ENCODE measurements around the gene LIPG. TPM values are rescaled to one million over a fixed set of nuclear protein-coding genes. Genes with fewer than 3 reads are reported as not detected.

The LIPG gene
- total RNA-seq, 1 donor from 2014 or later, result 21.3 TPM

DNA sequence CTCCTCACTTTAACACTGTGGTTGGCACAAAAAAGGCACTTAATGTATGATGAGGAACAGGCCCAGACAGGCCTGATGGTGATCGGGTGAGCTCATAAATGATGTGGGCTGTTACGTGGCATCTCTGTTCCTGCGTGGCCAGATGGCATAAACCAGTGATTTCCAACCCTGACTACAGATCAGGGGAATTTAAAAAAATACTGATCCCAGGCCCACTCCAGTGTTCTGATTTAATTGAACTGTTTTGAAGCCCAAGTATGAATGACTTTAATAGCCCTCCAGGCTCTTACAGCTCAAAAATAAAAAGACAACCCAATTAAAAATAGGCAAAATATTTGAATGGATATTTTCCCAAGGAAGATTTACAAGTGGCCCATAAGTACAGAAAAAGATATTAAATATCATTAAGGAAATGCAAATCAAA lies 48.2 kb downstream of the LIPG start:
- DNase-seq (ENCODE audit: low read depth, low spot score), result no peak

DNA sequence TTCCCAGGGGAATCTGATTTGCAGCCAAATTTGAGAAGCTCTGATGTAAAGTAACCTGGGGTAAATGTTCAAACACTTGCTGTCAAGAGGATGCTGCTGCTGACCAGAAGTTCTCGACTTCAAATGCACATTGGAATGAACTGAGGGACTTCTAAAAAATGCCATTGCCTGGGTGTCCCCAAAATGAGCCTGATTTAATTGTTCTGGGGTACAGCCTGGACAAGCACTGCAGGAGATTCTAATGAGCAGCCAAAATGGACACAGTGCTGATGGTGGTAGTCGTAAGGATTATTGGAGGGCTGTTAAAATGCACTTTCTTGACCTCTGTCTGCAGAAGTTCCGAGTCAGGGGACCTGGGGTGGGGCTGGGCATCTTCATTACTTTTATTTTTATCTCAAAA lies 49.5 kb downstream of the LIPG start:
- no peak for DNase-seq (ENCODE audit: low read depth, low spot score)

DNA sequence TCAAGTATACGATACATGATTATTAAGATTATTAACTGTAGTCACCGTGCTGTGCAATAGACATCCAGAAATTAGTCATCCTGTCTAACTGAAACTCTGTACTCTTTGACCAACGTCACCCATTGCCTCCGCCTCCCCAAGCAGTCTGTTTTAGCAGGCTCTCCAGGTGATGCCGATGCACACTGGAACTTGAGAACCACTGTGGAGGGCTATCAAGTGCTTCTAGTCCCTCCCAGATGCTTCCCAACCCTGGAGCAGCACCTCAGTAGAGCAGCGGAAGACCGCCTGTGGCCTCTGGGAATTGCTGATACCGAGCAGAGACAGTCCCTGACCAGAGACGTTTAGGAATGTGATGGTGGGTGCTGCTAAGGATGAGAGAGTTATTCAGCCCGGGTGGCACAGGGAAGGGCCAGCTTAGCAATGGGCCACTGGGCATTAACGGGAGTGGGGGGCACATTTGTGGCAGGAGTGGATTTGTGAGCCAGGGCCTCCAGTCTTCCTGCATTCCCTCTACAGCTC lies 50.7 kb downstream of the LIPG start:
- no peak for DNase-seq (ENCODE audit: low read depth, low spot score)

DNA sequence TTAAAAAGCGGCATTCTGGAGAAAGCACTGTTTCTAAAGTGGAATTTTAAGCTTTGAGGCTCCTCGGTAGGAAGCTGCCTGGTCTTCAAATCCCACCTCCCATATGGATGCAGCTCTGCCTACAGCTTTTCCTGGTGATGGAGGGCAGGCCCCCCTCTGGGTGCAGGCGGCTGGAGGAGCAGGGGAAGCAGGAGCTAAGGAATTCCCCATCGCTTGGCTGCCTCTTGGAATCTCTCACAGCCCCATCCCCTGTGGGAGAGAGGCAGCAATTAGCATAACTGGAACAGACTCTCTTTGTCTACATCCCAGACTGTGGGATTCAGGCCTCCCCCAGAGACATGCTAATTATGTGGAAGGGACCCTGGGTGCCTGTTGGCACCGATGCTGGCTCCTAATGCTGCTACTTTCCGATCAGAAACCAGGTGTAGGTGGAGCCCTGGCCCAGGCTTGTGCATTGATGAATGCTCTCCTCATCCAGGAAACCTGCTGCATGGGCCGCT lies 51.3 kb downstream of the LIPG start:
- DNase-seq (ENCODE audit: low read depth, low spot score), result no peak

DNA sequence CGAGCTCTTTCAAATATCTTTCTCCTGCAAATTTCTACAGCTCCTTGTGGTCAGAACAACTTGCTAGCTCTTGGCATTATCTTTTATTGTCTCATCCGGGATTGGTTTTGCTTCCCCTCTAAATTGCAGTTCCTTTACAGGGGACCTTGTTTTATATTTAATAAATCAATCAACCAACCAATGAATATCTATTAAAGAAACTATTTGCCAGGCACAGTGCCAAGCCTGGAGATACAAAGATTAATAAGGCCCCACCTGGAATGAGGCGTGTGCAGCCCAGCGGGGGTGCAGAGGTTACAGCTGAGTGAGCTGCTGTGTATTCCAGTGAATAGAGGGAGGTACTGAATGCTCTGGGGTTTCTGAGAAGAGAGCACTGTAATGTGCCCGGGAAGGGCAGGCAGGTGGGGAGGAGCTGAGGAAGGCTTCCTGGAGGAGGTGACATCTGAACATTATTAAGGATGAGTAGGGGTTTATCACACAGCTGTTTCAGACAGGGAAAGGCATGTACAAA lies 51.8 kb downstream of the LIPG start:
- DNase-seq (ENCODE audit: low read depth, low spot score), result no peak

DNA sequence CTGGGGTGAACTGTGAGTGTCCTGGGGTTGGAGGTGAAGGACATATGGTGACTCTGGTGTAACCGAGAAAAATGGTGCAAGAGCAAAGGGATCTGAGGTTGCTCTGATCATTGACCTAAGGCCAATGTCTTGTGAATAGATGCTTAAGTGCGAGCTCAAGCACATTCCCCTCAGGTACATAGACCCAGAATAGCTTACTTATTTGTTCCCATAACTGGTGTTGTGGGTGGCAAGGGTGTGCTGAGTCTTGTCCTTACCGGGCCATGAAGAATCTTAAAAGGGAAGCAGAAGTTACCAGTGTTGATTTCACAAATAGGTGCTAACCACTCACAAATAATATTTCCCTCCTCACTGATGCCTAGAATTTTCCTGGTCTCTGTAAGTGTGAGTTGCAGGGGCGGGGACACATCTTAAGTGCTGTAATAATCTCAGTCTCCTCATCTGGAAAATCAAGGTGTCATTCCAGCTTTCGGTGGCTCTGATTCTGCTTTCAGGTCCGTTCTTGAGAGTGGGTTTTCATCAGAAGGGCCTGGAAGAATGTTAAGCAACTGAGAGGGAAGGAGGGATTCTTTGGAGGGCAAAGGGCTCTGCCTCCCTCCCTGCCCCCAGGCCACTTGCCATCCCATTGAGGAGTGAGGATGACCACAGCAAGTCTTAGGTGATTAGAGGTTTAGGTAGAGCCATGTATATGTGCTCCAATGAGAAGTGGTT lies 54.9 kb downstream of the LIPG start:
- DNase-seq (ENCODE audit: low read depth, low spot score), result no peak

- no peak for DNase-seq (ENCODE audit: low read depth, low spot score)
Measured at GRCh38 chr18:49617329-49617695, 55.5 kb downstream of the LIPG start.

GRCh38 chr18:49617865-49618264 lies 56.0 kb downstream of the LIPG start:
- DNase-seq (ENCODE audit: low read depth, low spot score), result no peak

GRCh38 chr18:49618742-49619681 lies 57.2 kb downstream of the LIPG start:
- DNase-seq (ENCODE audit: low read depth, low spot score), result peak; percentile 7

DNA sequence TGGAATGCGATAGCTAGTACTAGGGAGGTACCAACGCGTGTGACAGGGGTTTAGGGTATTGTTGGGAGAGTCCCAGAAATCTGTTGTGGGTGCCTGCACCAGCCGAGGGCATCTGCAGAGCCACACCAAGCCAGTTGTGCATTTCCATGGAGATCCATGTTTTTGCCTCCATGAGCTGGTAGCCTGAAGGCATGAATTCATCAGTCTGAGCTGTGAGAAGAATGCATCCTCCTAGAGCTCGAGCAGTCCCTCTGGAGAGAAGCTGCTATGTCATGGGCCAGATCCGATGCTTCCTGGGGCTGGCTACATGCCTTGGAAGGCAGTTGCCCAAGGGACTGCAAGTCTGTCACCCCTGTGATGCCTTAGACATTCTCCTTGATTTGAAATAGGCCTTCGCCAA lies 57.9 kb downstream of the LIPG start:
- DNase-seq (ENCODE audit: low read depth, low spot score), result no peak

GRCh38 chr18:49621301-49621700 lies 59.4 kb downstream of the LIPG start:
- DNase-seq (ENCODE audit: low read depth, low spot score), result no peak

DNA sequence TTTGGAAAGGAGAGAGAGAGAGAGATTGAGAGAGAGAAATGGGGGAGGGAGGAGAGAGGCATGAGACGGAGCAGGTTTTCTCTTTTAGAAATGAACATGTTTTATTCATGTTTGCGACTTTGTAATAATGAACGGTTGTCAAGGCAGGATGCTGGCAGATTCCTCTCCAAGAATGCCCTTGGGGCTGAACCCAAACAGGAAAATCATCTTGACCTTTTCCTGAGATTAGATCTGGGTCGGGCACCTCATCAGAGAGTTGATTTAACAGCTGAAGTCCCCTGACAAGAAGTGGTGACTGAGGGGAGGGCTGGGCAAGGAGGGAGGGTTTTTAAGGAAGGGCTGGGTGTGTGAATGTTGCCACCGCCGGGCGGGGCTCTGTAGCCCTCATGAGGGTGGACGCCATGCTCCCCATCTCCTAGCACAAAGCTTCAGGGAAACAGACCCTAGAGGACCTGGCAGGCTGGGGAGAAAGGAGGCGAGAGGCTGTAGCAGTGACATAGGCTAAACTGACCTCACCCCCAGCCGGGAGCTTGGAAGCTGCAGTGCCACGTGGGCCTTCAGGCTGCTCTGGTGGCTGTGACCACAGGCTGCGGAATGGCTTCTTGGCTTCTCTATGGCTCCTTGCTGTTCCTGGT lies 60.0 kb downstream of the LIPG start:
- no peak for DNase-seq (ENCODE audit: low read depth, low spot score)

DNA sequence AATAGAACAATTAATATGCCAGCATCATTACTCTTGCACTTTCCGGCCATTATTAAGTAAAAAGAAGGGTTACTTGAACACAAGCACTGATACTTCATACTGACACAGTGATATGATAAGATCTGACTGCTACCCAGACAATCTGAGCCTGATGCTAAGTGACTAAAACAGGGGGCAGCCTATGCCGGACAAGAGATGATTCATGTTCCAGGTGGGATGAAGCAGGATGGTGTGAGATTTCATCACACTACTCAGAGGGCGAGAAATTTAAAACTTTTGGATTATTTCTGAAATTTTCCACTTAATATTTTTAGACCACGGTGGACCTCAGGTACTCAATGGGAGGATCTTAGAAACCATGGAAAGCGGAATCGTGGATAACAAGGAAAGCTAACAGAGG lies 61.7 kb downstream of the LIPG start:
- no peak for DNase-seq (ENCODE audit: low read depth, low spot score)

DNA sequence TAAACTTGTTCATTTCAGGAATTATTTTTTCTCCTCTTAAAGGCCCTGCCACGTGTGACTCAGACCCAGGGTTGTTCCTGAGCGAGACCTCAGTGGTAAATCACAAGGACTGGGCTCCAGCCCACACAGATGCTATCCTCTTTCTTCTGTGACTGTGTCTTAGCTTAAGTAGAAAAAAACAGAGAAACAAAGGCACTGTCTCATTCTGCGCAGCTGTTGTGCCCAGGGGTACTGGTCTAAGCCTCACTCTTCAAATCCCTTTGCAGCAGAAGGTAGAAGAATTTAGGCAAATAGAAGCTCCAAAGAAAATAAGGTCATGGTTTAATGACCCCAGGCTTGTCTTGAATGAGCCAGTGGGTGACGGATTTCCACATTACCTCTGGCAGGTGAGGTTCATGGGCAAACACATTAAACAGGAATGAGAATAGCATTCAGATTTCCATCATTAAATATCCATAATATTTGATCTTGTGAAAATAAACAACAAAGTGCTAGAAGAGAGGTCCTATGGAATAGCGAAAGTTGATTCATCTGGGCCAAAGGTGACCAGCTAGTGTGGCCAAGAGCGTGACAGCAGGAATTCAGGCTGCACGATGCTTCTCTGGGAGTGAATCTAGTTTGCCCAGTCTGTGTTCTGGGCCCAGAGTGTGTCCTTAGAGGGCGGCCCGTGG lies 63.3 kb downstream of the LIPG start:
- no peak for DNase-seq (ENCODE audit: low read depth, low spot score)

DNA sequence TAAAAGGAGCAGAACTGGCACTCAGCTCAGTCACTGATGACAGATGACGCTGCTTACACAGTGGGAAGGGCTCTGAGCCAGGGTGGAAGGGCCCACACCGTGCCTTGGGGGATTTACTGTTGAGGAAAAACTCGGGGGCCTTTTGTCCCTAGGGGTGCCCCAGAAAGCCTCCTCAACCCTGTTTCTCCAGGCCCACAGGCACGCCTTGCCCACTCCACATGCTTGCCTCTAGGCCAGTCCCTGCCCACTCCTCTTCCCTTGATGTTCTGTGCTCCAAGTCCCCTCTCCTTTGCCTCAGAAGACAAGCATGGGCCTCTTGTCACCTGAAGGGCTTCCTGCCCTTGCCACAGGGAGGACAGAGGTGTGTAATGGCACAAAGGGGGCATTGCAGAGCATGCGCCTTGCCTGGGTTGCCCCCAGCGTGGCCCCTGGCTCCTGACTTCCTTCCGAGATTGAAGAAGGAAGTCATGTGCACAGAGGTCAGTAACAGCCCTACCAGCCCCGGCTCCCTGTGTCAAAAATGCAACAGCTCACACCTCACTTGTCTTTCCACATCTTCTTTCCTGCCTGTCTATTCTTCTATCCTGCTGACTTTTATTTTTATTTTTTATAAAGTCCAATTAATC lies 65.1 kb downstream of the LIPG start:
- no peak for DNase-seq (ENCODE audit: low read depth, low spot score)

DNA sequence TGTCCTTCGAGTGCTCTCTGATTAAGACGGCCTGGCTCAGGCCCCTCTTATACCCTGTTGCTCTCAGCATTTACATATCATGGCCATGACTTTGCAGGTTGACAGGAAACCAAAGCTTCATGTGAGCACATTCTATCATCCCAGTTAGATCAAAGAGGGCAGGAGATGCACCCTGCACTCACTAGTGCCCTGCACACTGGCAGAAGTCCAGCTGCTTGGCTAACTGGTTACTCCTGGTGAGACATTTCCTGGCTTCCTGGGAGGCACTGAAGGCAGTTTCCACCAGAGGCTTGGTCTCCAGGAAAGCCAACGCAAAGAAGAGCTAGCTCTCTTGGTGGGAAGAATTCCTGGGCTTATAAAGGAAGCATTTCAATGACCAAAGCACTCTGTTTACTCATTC lies 66.3 kb downstream of the LIPG start:
- DNase-seq (ENCODE audit: low read depth, low spot score), result no peak

DNA sequence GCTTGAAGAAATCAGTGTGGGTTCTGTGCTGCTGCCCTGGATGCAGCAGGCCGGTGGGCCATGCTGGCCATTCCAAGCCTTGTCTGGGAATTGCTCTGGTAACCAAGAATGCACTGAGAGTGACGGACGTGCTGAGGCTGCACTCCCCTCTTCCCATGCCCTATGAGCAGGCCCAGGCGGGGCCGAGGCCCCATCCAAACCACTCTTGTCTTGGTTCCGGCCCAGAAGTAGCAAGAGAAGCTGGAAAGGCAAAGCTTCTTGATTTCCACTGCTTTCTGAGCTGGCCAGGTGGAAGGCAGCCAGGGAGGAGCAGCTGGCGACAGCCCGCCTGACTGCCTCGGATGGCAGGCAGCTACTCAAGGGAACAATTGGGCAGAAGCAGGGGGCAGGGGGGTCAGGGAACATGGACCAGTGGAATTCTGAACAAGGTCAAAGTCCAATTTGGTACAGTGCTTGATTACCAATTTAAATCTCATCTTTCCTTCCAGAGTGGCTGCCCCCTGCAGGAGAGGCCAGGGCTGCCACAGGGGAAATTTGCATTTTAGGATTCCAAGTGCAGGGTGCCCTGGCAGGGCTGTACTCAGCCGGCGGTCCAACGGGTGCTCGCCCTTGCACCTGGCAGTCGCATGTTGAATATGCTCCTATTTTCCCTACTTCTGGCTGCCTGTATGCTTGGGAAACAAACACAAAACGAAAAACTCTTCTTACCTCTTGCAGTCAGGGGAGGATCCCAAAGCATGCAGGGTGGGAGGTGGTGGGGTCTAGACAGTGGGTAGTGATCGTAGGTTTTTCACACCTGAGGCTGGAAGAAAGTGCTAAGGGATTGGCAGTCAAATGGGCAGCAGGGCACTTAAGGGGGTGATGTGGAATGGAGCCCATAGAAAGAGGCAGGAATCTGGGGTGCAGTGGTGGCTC lies 67.3 kb downstream of the LIPG start:
- DNase-seq (ENCODE audit: low read depth, low spot score), result no peak

GRCh38 chr18:49630246-49630699 lies 68.4 kb downstream of the LIPG start:
- no peak for DNase-seq (ENCODE audit: low read depth, low spot score)

DNA sequence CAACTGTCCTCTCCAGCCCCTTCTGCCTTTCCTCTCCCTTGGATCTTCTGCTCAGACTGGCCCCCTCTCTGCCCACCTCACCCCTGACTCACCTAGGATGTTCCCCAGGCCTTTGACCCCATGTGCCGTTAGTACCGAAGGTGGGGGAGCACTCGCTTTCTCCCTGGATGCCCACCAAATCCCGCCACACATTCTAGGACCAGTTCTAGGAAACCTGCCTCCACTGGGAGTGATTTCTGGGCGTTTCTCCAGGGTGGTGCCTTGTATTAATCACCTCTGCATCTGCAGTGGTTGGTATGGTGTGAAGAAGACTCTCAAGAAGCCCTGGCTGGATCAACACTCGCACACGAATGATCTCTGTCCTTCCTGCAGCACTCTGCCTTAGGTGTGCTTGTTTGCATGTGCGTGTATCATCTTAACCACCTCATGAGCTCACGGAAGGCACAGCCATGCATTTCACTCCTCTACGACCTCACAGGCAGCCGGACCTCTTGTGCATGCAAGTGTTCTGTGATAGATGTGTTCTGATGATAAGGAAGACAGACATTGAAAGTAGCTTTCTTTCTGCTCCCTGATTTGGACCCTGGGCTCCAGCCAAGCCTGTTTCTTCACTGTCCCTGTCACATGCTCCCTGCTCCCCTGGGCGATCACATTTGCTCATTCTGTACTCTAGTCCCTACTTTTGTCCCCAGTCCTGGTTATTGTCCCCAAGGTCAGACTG lies 69.4 kb downstream of the LIPG start:
- DNase-seq (ENCODE audit: low read depth, low spot score), result no peak

All from pulmonary artery endothelial cell (primary cell).